Measurements from ENCODE around the gene MACROD2.

MACROD2 gene

GRCh38 chr20:14375416-14375985, 380.2 kb downstream of the MACROD2 start:
- no peak overlapping the region for H3K4me3 ChIP-seq (ENCODE audit: low read depth, low read length)
- in situ Hi-C loops (cut with HindIII; ENCODE audit: low sequenced_read_pairs), result no loop called here
- no peak for DNase-seq (ENCODE audit: low read depth)
- TF ChIP-seq, protein P1, sequence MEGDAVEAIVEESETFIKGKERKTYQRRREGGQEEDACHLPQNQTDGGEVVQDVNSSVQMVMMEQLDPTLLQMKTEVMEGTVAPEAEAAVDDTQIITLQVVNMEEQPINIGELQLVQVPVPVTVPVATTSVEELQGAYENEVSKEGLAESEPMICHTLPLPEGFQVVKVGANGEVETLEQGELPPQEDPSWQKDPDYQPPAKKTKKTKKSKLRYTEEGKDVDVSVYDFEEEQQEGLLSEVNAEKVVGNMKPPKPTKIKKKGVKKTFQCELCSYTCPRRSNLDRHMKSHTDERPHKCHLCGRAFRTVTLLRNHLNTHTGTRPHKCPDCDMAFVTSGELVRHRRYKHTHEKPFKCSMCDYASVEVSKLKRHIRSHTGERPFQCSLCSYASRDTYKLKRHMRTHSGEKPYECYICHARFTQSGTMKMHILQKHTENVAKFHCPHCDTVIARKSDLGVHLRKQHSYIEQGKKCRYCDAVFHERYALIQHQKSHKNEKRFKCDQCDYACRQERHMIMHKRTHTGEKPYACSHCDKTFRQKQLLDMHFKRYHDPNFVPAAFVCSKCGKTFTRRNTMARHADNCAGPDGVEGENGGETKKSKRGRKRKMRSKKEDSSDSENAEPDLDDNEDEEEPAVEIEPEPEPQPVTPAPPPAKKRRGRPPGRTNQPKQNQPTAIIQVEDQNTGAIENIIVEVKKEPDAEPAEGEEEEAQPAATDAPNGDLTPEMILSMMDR (IDR thresholded peaks at IDR 0.05; ENCODE audit: low read depth, low read length, missing control alignments), result no peak

DNA sequence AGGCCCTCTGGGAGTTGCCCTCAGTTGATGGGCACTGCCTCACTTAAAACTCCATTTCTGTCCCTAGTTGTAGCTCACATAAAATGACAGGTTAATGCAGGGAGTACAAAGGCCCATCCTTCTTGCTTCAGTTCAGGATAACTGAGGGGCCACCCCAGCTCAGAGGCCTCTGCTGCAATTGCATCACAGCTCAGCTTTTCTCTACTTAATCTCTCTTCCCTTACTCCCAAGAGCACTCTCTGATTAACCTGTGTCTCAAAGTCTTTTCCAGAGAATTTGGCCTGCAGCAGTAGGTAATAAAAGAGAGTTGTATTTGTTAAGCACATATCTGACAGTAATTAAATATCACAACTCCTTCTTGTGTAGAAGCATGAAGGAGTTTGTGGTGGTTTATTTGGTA, 383.0 kb downstream of the MACROD2 start:
- no peak overlapping the region for H3K4me3 ChIP-seq (ENCODE audit: low read depth, low read length)
- in situ Hi-C loops (cut with HindIII; ENCODE audit: low sequenced_read_pairs), result no loop called here
- no peak for DNase-seq (ENCODE audit: low read depth)
- TF ChIP-seq, protein P1 (IDR thresholded peaks at IDR 0.05; ENCODE audit: low read depth, low read length, missing control alignments), result no peak

GRCh38 chr20:14383335-14383734, 388.0 kb downstream of the MACROD2 start:
- in situ Hi-C loops (cut with HindIII; ENCODE audit: low sequenced_read_pairs), result no loop called here
- TF ChIP-seq, protein P1 (IDR thresholded peaks at IDR 0.05; ENCODE audit: low read depth, low read length, missing control alignments), result no peak

GRCh38 chr20:14384416-14385175, 389.3 kb downstream of the MACROD2 start:
- TF ChIP-seq, protein P1 (IDR thresholded peaks at IDR 0.05; ENCODE audit: low read depth, low read length, missing control alignments), result no peak
- no peak for DNase-seq (ENCODE audit: low read depth)
- no peak overlapping the region for H3K4me3 ChIP-seq (ENCODE audit: low read depth, low read length)
- in situ Hi-C loops (cut with HindIII; ENCODE audit: low sequenced_read_pairs), result no loop called here

More at GRCh38 chr20:14383335-14383734, 388.0 kb downstream of the MACROD2 start:
- no peak for DNase-seq (ENCODE audit: low read depth)
- no peak overlapping the region for H3K4me3 ChIP-seq (ENCODE audit: low read depth, low read length)

- no peak overlapping the region for H3K4me3 ChIP-seq (ENCODE audit: low read depth, low read length)
- in situ Hi-C loops (cut with HindIII; ENCODE audit: low sequenced_read_pairs), result no loop called here
- TF ChIP-seq, protein P1 (IDR thresholded peaks at IDR 0.05; ENCODE audit: low read depth, low read length, missing control alignments), result no peak
- no peak for DNase-seq (ENCODE audit: low read depth)
Measured at GRCh38 chr20:14385176-14385740, 389.9 kb downstream of the MACROD2 start.

DNA sequence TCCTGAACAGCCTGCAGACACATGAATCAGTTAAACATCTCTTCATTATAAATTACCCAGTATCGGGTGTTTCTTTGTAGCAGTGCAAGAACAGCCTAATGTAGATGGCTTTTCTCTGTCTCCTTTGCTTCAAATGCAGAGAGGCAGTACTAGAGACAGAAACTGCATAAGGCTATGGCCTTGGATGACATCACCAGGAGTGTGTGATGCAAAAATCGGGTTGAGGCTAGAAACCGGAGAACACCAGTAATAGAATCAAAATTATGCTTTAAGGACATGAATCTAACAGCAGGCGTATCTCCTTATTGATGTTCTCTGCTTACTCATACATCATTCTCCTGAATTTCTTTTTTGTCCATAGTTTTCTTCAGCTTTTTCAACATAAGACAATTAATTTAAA, 391.4 kb downstream of the MACROD2 start:
- in situ Hi-C loops (cut with HindIII; ENCODE audit: low sequenced_read_pairs), result no loop called here

More for the DNA sequence above, 391.4 kb downstream of the MACROD2 start:
- DNase-seq (ENCODE audit: low read depth), result no peak
- TF ChIP-seq, protein P1 (IDR thresholded peaks at IDR 0.05; ENCODE audit: low read depth, low read length, missing control alignments), result no peak
- no peak overlapping the region for H3K4me3 ChIP-seq (ENCODE audit: low read depth, low read length)

All from astrocyte of the cerebellum (primary cell).